Liver (tissue), 3 donors: ENCODE results near the gene GBE1.
"Not testable (repeated sequence)": the region's sequence is repeated elsewhere in the genome, so short reads cannot be mapped to it uniquely, and the experiment has no call there.

Source experiments
- EGR1 ChIP-seq, 2 donors: IDR thresholded peaks; 2 replicates each; pipeline ENCODE4 v1.6.1; 2016 to 2018; ENCODE audit warnings: antibody characterized with exemption in 2 of 2, low read depth in 2 of 2
- FOXA1 ChIP-seq: IDR thresholded peaks from 2 replicates; pipeline ENCODE4 v1.6.1; 2016; ENCODE audit warnings: antibody characterized with exemption
- HNF4A ChIP-seq, 2 donors: conservative IDR thresholded peaks; 2 replicates each; pipeline ENCODE4 v1.6.1; 2016; ENCODE audit warnings: antibody characterized with exemption in 2 of 2, mild to moderate bottlenecking in 2 of 2
- JUND ChIP-seq, 2 donors: IDR thresholded peaks; 2 replicates each; pipeline ENCODE4 v1.6.1; 2016; ENCODE audit warnings: antibody characterized with exemption in 2 of 2
- NR2F2 ChIP-seq: IDR thresholded peaks from 2 replicates; pipeline ENCODE4 v1.6.1; 2016; ENCODE audit warnings: antibody characterized with exemption
- RAD21 ChIP-seq, 2 donors: IDR thresholded peaks; 2 replicates each; pipeline ENCODE4 v1.6.1; 2016; ENCODE audit warnings: antibody characterized with exemption in 2 of 2, mild to moderate bottlenecking in 2 of 2
- TAF1 ChIP-seq: conservative IDR thresholded peaks from 2 replicates; pipeline ENCODE4 v1.6.1; 2016; ENCODE audit warnings: antibody characterized with exemption, mild to moderate bottlenecking
- YY1 ChIP-seq: IDR thresholded peaks from 2 replicates; pipeline ENCODE4 v1.6.1; 2016; ENCODE audit warnings: antibody characterized with exemption, mild to moderate bottlenecking
- TF ChIP-seq, protein P1 (sequence below): fragments of 150-350 bp; IDR thresholded peaks from 2 replicates; pipeline ENCODE4 v1.5.1; 2017; ENCODE audit warnings: improper control_type of control experiment, low read depth, low read length; ENCODE audit not compliant: missing input control
- TF ChIP-seq, protein P2 (sequence below): IDR thresholded peaks from 2 replicates; pipeline ENCODE4 v1.6.1; 2016; ENCODE audit warnings: antibody characterized with exemption
- donor health status: healthy.
- donor health status: healthy.

DNA sequence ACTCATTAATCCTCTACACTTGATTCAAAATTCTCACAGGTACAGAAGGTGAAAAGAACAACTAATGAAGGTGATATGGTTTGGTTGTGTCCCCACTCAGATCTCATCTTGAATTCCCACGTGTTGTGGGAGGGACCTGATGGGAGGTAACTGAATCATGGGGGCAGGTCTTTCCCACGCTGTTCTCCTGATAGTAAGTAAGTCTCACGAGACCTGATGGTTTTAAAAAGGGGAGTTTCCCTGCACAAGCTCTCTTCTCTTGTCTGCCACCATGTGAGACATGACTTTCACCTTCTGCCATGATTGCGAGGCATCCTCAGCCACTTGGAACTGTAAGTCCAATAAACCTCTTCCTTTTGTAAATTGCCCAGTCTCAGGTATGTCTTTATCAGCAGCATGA lies 2.7 kb downstream of the GBE1 start:
- TF ChIP-seq, protein P1, sequence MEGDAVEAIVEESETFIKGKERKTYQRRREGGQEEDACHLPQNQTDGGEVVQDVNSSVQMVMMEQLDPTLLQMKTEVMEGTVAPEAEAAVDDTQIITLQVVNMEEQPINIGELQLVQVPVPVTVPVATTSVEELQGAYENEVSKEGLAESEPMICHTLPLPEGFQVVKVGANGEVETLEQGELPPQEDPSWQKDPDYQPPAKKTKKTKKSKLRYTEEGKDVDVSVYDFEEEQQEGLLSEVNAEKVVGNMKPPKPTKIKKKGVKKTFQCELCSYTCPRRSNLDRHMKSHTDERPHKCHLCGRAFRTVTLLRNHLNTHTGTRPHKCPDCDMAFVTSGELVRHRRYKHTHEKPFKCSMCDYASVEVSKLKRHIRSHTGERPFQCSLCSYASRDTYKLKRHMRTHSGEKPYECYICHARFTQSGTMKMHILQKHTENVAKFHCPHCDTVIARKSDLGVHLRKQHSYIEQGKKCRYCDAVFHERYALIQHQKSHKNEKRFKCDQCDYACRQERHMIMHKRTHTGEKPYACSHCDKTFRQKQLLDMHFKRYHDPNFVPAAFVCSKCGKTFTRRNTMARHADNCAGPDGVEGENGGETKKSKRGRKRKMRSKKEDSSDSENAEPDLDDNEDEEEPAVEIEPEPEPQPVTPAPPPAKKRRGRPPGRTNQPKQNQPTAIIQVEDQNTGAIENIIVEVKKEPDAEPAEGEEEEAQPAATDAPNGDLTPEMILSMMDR: not testable (repeated sequence)
- TF ChIP-seq YY1; NR2F2; FOXA1; JUND (IDR thresholded peaks at IDR 0.05); EGR1 (IDR thresholded peaks at IDR 0.05; ENCODE audit: low read depth in 2 of 2); HNF4A (conservative IDR thresholded peaks at IDR 0.05); RAD21 (IDR thresholded peaks at IDR 0.05); TAF1: not testable (repeated sequence)
- TF ChIP-seq, protein P2, sequence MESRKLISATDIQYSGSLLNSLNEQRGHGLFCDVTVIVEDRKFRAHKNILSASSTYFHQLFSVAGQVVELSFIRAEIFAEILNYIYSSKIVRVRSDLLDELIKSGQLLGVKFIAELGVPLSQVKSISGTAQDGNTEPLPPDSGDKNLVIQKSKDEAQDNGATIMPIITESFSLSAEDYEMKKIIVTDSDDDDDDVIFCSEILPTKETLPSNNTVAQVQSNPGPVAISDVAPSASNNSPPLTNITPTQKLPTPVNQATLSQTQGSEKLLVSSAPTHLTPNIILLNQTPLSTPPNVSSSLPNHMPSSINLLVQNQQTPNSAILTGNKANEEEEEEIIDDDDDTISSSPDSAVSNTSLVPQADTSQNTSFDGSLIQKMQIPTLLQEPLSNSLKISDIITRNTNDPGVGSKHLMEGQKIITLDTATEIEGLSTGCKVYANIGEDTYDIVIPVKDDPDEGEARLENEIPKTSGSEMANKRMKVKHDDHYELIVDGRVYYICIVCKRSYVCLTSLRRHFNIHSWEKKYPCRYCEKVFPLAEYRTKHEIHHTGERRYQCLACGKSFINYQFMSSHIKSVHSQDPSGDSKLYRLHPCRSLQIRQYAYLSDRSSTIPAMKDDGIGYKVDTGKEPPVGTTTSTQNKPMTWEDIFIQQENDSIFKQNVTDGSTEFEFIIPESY: not testable (repeated sequence)
